GM23248 (cell line): ENCODE results near the gene GPRIN1. TPM values are rescaled to one million over a fixed set of nuclear protein-coding genes. Genes with fewer than 3 reads are reported as not detected.

Experiments
- DNase-seq: peaks from one replicate; pipeline ENCODE4 v3.0.0-alpha.2; 2015
- H2AFZ ChIP-seq: fragments of 200-600 bp; sonication (generic); 2 replicates; pipeline ENCODE4 v1.6.1; 2016; ENCODE audit warnings: antibody characterized with exemption
- H3F3A ChIP-seq: fragments of 200-600 bp; sonication (generic); 2 replicates; pipeline ENCODE4 v1.6.1; 2016; ENCODE audit warnings: mild to moderate bottlenecking, antibody characterized with exemption, mixed run types; ENCODE audit not compliant: insufficient read depth
- H3K27ac ChIP-seq: fragments of 200-600 bp; sonication (generic); 2 replicates; pipeline ENCODE4 v1.5.1; 2016; ENCODE audit warnings: mild to moderate bottlenecking
- H3K27me3 ChIP-seq: fragments of 200-600 bp; sonication (generic); replicated peaks from 2 replicates; pipeline ENCODE4 v1.6.1; 2016; ENCODE audit warnings: mild to moderate bottlenecking; ENCODE audit not compliant: insufficient read depth
- H3K36me3 ChIP-seq: fragments of 200-600 bp; sonication (generic); 2 replicates; pipeline ENCODE4 v1.6.1; 2016; ENCODE audit warnings: low read depth, mild to moderate bottlenecking
- H3K4me1 ChIP-seq: fragments of 200-600 bp; sonication (generic); 2 replicates; pipeline ENCODE4 v1.6.1; 2016; ENCODE audit warnings: mild to moderate bottlenecking; ENCODE audit not compliant: insufficient read depth
- H3K4me2 ChIP-seq: fragments of 200-600 bp; sonication (generic); one replicate; pipeline ENCODE4 v1.6.1; 2016; ENCODE audit warnings: mild to moderate bottlenecking; ENCODE audit not compliant: unreplicated experiment
- H3K4me3 ChIP-seq: fragments of 200-600 bp; sonication (generic); 2 replicates; pipeline ENCODE4 v1.5.1; 2016; ENCODE audit warnings: mild to moderate bottlenecking
- H3K79me2 ChIP-seq: fragments of 200-600 bp; sonication (generic); 2 replicates; pipeline ENCODE4 v1.6.1; 2016; ENCODE audit warnings: mild to moderate bottlenecking; ENCODE audit not compliant: insufficient read depth
- H3K9ac ChIP-seq: fragments of 200-600 bp; sonication (generic); 2 replicates; pipeline ENCODE4 v1.6.1; 2016; ENCODE audit warnings: mild to moderate bottlenecking
- H3K9me2 ChIP-seq: fragments of 200-600 bp; sonication (generic); 2 replicates; pipeline ENCODE4 v1.6.1; 2016; ENCODE audit warnings: mixed run types, mild to moderate bottlenecking, moderate library complexity; ENCODE audit not compliant: insufficient read depth
- H3K9me3 ChIP-seq: fragments of 200-600 bp; sonication (generic); one replicate; pipeline ENCODE4 v1.6.1; 2017; ENCODE audit warnings: low read depth
- H4K20me1 ChIP-seq: fragments of 200-600 bp; sonication (generic); 2 replicates; pipeline ENCODE4 v1.6.0; 2016; ENCODE audit not compliant: insufficient read depth
- EZH2 ChIP-seq: fragments of 200-600 bp; sonication (generic); IDR thresholded peaks from 2 replicates; pipeline ENCODE4 v1.6.1; 2018; ENCODE audit warnings: antibody characterized with exemption, mild to moderate bottlenecking; ENCODE audit not compliant: insufficient read depth, poor library complexity, severe bottlenecking
- EZH2phosphoT487 ChIP-seq: fragments of 200-600 bp; sonication (generic); IDR thresholded peaks from 2 replicates; pipeline ENCODE4 v1.6.1; 2018; ENCODE audit warnings: antibody characterized with exemption, moderate library complexity, mild to moderate bottlenecking, low read depth; ENCODE audit not compliant: insufficient read depth
- WGBS, 2 experiments: methylation state at CpG; one replicate each; pipeline ENCODE4 v1.1.6; 2015 to 2017; ENCODE audit warnings: low lambda C conversion rate in 2 of 2, low coverage in 1 of 2; ENCODE audit errors: missing lambda C conversion rate in 2 of 2; 5-methylcytosine and 5-hydroxymethylcytosine counted together
- in situ Hi-C: fragments of 300-500 bp; cut with MboI; formaldehyde crosslinking; loops from 2 replicates; pipeline ENCODE4 v1.15.0; 2020
- polyA plus RNA-seq: library from polyadenylated mRNA; unstranded; fragments of >200 nt; fragmentation: Nextera tagmentation; extraction: Ambion mirVana; gene quantifications from 2 replicates; pipeline ENCODE4 v1.2.1, GENCODE V29; 2016
- total RNA-seq: library from RNA; depleted of rRNA; stranded (reverse); fragments of >200 nt; shearing (Covaris generic); gene quantifications from 2 replicates; pipeline ENCODE4 v1.2.3, GENCODE V29; 2014

GPRIN1 gene
- total and polyA plus RNA-seq, 2 experiments from 2014 or later = 1.2 to 4.8 TPM

GRCh38 chr5:176647030-176647842 is 37.3 kb upstream of the GPRIN1 start, which contains the start of gene TSPAN17:
TSPAN17 (plus strand) TSS chr5:176647484; CDS start chr5:176647616, 132 bp downstream.
- peak within 1 kb of the TSS; percentile 86 for H3K4me3 ChIP-seq
- H3K9me3 ChIP-seq = no peaks in the 10 kb centered on the region
- peak within 1 kb of the TSS; percentile 89 for H3K4me2 ChIP-seq
- peak within 1 kb of the TSS; percentile 90 for H3K9ac ChIP-seq
- peak within 1 kb of the TSS; percentile 47 for H3K27ac ChIP-seq
- no peaks in the 10 kb centered on the region for H3K36me3 ChIP-seq
- H2AFZ ChIP-seq = peak within 1 kb of the TSS; percentile 90
- in situ Hi-C loops = no loop called here
- H3K79me2 ChIP-seq = peaks cover 36% of the 10 kb centered on the region
- H3F3A ChIP-seq = 0 out of 2 replicates have a peak, but pooled peaks cover 1% of the 10 kb centered on the region
- no peak for TF ChIP-seq EZH2phosphoT487
- no peak for TF ChIP-seq EZH2
- H3K27me3 ChIP-seq = no peaks in the 10 kb centered on the region
- H4K20me1 ChIP-seq = no peaks in the 10 kb centered on the region
- 0 out of 2 replicates have a peak, but pooled peaks cover 8% of the 10 kb centered on the region for H3K4me1 ChIP-seq
- DNase-seq = peak; percentile 100
- 1 to 2% methylated on average over 38 to 48 of the region's 63 CpGs for WGBS, 2 experiments
- no peaks in the 10 kb centered on the region for H3K9me2 ChIP-seq

DNA sequence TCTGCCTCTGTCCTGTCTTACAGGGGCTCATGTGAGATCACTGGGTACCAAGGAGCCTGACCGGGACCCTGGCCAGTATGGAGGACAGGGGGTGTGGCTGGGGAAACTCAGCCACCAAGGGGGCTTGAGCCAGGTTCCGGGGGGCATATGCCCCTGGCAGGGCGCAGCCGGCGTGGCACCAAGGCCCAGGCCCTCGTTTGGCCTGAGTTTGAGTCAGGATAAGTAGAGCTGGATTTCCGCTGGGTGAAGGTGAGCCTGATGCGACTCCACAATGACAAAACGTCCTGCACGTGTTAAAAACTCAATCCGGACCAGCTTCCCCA is 36.7 kb upstream of the GPRIN1 start:
- peak overlapping the region; percentile 55 for H3K4me2 ChIP-seq
- no peaks in the 10 kb centered on the region for H4K20me1 ChIP-seq
- in situ Hi-C loops = no loop called here
- H2AFZ ChIP-seq = peak overlapping the region; percentile 90
- H3K27me3 ChIP-seq = no peaks in the 10 kb centered on the region
- peak overlapping the region; percentile 47 for H3K27ac ChIP-seq
- H3K79me2 ChIP-seq = peaks cover 36% of the 10 kb centered on the region
- H3K4me3 ChIP-seq = peak overlapping the region; percentile 59
- WGBS, 2 experiments = 18% methylated on average over 11 of the region's 11 CpGs
- 0 out of 2 replicates have a peak, but pooled peaks cover 8% of the 10 kb centered on the region for H3K4me1 ChIP-seq
- no peaks in the 10 kb centered on the region for H3K9me3 ChIP-seq
- peak overlapping the region; percentile 70 for H3K9ac ChIP-seq
- no peaks in the 10 kb centered on the region for H3F3A ChIP-seq
- no peaks in the 10 kb centered on the region for H3K36me3 ChIP-seq
- no peaks in the 10 kb centered on the region for H3K9me2 ChIP-seq
- TF ChIP-seq EZH2 = no peak
- DNase-seq = no peak

DNA sequence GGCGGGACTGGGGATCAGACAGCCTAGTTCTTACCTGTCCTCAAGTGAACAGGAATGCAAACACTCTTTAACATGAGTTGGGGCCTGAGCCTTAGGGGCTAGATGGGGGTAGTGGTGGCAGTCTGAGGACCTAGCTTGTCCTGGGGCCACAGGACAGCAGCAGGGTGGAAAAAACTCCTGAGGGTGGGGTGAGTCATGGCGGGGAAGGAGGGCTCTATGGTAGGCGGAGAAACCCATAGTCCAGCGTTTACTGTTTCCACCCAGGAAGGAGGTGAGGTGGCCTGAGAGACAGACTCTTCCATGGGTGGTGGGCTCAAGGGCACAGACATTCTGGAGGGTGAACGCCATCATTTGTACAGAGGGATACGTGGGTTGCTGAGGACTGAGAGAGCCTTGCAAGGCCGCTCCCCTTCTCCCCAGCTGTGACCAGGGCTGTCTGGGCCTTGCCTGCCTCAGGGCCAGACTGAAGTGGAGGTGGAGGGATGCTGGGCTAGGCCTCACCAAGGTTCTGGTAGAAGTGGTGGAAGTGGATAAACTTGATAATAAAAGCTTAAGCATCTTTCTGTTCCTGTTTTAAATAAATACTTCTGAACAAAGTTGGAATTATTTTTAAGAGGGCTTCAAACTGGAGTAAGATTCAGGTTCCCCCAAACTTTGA is 36.2 kb upstream of the GPRIN1 start:
- 94 to 97% methylated on average over 7 of the region's 7 CpGs for WGBS, 2 experiments
- TF ChIP-seq EZH2phosphoT487 = no peak
- TF ChIP-seq EZH2 = no peak
- Histone ChIP-seq H3K4me2 (peak overlapping the region; percentile 55), H3K79me2 (peaks cover 36% of the 10 kb centered on the region), H3K9me3 (no peaks in the 10 kb centered on the region), H3F3A (no peaks in the 10 kb centered on the region), H3K4me1 (0 out of 2 replicates have a peak, but pooled peaks cover 8% of the 10 kb centered on the region), H3K36me3 (no peaks in the 10 kb centered on the region), H4K20me1 (no peaks in the 10 kb centered on the region), H3K4me3 (peak overlapping the region; percentile 59), H3K9ac (peak overlapping the region; percentile 70), H2AFZ (peak overlapping the region; percentile 90), H3K27ac (peak overlapping the region; percentile 47), H3K27me3 (no peaks in the 10 kb centered on the region), H3K9me2 (no peaks in the 10 kb centered on the region)
- DNase-seq = no peak
- in situ Hi-C loops = no loop called here

- Histone ChIP-seq H3K9ac (no peak overlapping the region), H3K79me2 (peaks cover 26% of the 10 kb centered on the region), H4K20me1 (no peaks in the 10 kb centered on the region), H3K9me3 (no peaks in the 10 kb centered on the region), H3K36me3 (no peaks in the 10 kb centered on the region), H3K4me2 (no peak overlapping the region), H3K9me2 (no peaks in the 10 kb centered on the region), H3K27me3 (no peaks in the 10 kb centered on the region), H3K4me3 (no peak overlapping the region), H2AFZ (no peak overlapping the region), H3F3A (no peaks in the 10 kb centered on the region), H3K4me1 (0 out of 2 replicates have a peak, but pooled peaks cover 8% of the 10 kb centered on the region), H3K27ac (no peak overlapping the region)
- TF ChIP-seq EZH2phosphoT487 (no peak), EZH2 (no peak)
- DNase-seq = no peak
- WGBS, 2 experiments = 90 to 95% methylated on average over 21 to 22 of the region's 22 CpGs
- in situ Hi-C loops = no loop called here
These were observed 35.1 kb upstream of the GPRIN1 start for GRCh38 chr5:176644878-176645670.
